HL-60 (cell line): ENCODE data around the gene GRID2.

Experiments
- DNase-seq, 2 experiments: peaks; one replicate each; pipeline ENCODE4 v3.0.0-alpha.2; 2010 to 2020; ENCODE audit warnings: low read depth in 1 of 2, low spot score in 1 of 2
- H3K27ac ChIP-seq: fragments of 250-450 bp; sonication (Bioruptor Pico); replicated peaks from 2 replicates; pipeline ENCODE4 v1.5.1; 2020; ENCODE audit warnings: mild to moderate bottlenecking, moderate library complexity
- H3K27me3 ChIP-seq: fragments of 250-450 bp; sonication (Bioruptor Pico); 2 replicates; pipeline ENCODE4 v1.5.1; 2021; ENCODE audit warnings: mild to moderate bottlenecking, moderate library complexity; ENCODE audit not compliant: insufficient read depth, poor library complexity, severe bottlenecking
- H3K4me3 ChIP-seq: replicated peaks from 2 replicates; pipeline ENCODE4 v1.5.1; 2011; ENCODE audit warnings: mild to moderate bottlenecking, control low read depth, low read length; ENCODE audit not compliant: insufficient read depth
- GABPA ChIP-seq: IDR thresholded peaks from 2 replicates; pipeline ENCODE4 v1.6.1; 2012; ENCODE audit warnings: low read depth
- POLR2AphosphoS5 ChIP-seq: IDR thresholded peaks from 2 replicates; pipeline ENCODE4 v1.6.1; 2012; ENCODE audit warnings: low read depth
- SPI1 ChIP-seq: IDR thresholded peaks from 2 replicates; pipeline ENCODE4 v1.6.1; 2012; ENCODE audit warnings: low read depth, mild to moderate bottlenecking, borderline replicate concordance
- TF ChIP-seq, protein P1 (sequence below): IDR thresholded peaks from 2 replicates; pipeline ENCODE4 v1.6.1; 2012; ENCODE audit warnings: low read depth; ENCODE audit not compliant: insufficient replicate concordance
- TF ChIP-seq, protein P2 (sequence below): IDR thresholded peaks from one replicate; pipeline ENCODE4 v1.5.1; 2011; ENCODE audit warnings: low read length, control low read depth, inconsistent platforms; ENCODE audit not compliant: insufficient read depth

GRID2 gene

DNA sequence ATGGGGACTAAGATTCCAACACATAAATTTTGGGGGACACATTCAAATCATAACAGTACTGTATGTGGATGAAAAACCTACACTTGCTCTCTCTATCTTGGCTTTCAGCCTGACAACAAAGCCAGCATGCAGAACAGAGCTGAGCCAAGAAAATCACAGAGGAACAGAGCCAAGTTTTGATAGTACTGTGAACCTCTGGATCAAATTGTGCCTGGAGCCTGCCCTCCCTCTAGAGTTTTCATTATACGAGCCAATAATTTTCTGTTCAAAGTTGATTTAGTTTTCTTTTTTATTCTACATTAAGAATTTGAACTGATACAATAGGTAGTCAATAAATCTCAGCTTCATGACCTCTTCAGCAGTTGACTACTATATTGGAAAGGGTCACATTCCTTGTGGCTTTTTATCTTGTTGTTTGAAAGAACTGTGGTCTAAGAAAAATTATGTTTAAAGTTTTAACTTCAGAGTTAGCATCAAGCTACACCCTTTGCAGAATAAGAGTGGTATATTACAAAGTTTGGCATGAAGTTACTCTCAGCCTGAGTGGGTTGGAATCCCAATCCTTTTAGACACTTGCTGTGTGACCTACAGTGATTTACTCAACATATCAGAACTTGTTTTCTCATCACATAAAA is 31.1 kb downstream of the GRID2 start:
- no peaks in the 10 kb centered on the region for H3K27me3 ChIP-seq

DNA sequence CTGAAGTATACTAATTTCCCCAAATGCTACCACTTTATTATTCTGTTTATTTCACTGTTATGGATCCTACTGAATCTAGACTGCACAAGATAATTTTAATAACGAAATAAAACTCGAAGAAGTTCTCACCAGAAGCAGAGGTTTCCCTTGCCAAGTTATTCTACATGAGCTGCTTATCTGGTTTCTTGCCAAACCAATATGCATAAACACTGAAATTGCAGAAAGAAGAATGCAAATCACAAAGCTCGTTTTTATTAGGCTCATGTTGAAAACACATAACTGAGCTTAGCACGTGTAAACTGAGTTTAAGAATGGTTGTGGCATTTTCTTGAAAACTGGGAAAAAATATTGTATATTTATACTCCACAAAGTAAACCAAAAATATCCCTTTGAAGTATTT is 35.9 kb downstream of the GRID2 start:
- Histone ChIP-seq H3K27me3 (no peaks in the 10 kb centered on the region), H3K4me3 (no peak overlapping the region), H3K27ac (no peak overlapping the region)
- TF ChIP-seq, protein P1, sequence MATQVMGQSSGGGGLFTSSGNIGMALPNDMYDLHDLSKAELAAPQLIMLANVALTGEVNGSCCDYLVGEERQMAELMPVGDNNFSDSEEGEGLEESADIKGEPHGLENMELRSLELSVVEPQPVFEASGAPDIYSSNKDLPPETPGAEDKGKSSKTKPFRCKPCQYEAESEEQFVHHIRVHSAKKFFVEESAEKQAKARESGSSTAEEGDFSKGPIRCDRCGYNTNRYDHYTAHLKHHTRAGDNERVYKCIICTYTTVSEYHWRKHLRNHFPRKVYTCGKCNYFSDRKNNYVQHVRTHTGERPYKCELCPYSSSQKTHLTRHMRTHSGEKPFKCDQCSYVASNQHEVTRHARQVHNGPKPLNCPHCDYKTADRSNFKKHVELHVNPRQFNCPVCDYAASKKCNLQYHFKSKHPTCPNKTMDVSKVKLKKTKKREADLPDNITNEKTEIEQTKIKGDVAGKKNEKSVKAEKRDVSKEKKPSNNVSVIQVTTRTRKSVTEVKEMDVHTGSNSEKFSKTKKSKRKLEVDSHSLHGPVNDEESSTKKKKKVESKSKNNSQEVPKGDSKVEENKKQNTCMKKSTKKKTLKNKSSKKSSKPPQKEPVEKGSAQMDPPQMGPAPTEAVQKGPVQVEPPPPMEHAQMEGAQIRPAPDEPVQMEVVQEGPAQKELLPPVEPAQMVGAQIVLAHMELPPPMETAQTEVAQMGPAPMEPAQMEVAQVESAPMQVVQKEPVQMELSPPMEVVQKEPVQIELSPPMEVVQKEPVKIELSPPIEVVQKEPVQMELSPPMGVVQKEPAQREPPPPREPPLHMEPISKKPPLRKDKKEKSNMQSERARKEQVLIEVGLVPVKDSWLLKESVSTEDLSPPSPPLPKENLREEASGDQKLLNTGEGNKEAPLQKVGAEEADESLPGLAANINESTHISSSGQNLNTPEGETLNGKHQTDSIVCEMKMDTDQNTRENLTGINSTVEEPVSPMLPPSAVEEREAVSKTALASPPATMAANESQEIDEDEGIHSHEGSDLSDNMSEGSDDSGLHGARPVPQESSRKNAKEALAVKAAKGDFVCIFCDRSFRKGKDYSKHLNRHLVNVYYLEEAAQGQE, result no peak
- TF ChIP-seq, protein P2, sequence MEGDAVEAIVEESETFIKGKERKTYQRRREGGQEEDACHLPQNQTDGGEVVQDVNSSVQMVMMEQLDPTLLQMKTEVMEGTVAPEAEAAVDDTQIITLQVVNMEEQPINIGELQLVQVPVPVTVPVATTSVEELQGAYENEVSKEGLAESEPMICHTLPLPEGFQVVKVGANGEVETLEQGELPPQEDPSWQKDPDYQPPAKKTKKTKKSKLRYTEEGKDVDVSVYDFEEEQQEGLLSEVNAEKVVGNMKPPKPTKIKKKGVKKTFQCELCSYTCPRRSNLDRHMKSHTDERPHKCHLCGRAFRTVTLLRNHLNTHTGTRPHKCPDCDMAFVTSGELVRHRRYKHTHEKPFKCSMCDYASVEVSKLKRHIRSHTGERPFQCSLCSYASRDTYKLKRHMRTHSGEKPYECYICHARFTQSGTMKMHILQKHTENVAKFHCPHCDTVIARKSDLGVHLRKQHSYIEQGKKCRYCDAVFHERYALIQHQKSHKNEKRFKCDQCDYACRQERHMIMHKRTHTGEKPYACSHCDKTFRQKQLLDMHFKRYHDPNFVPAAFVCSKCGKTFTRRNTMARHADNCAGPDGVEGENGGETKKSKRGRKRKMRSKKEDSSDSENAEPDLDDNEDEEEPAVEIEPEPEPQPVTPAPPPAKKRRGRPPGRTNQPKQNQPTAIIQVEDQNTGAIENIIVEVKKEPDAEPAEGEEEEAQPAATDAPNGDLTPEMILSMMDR, result no peak
- TF ChIP-seq SPI1, result no peak
- TF ChIP-seq POLR2AphosphoS5, result no peak
- no peak for TF ChIP-seq GABPA
- no peak for DNase-seq

More for the DNA sequence above, 31.1 kb downstream of the GRID2 start:
- Histone ChIP-seq H3K27ac (no peak overlapping the region), H3K4me3 (no peak overlapping the region)
- no peak for DNase-seq
- TF ChIP-seq, protein P1, result no peak
- TF ChIP-seq SPI1 (no peak), POLR2AphosphoS5 (no peak), GABPA (no peak)
- TF ChIP-seq, protein P2, result no peak

DNA sequence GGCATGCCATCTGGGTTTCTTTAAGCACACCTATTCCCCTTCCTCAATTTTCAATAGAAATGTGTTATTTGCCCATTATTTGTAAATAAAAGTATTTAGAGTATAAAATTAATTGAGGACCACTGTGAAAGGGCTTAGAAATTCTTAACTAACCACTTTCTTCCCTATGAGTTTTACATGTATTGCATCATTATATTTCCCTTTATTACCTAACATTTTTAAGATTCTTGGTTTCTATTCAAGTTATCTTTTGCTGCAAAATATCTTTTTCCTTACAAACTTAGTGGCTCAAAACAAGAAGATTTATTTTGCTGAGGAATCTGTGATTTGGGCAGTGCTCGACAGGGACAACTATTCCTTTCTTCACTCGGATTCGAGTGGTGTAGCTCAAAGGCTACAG is 40.5 kb downstream of the GRID2 start:
- TF ChIP-seq, protein P1, result no peak
- TF ChIP-seq, protein P2, result no peak
- TF ChIP-seq SPI1, result no peak
- TF ChIP-seq POLR2AphosphoS5, result no peak
- TF ChIP-seq GABPA, result no peak
- Histone ChIP-seq H3K4me3 (no peak overlapping the region), H3K27me3 (no peaks in the 10 kb centered on the region), H3K27ac (no peak overlapping the region)
- no peak for DNase-seq
